Stimulated activated CD8-positive, alpha-beta memory T cell treated with anti-CD3 and anti-CD28 coated beads, Interleukin-4, amount 100 ng/mL, for 48 hours (primary cell): ENCODE results near the gene MIA2.
"Not testable (repeated sequence)": the region's sequence is repeated elsewhere in the genome, so short reads cannot be mapped to it uniquely, and the experiment has no call there.

Source experiments
- DNase-seq: peaks from one replicate; pipeline ENCODE4 v3.0.0-alpha.2; 2020

MIA2 gene

GRCh38 chr14:39268393-39268792, 34.7 kb downstream of the MIA2 start:
- DNase-seq, result no peak

GRCh38 chr14:39272918-39273317, 39.2 kb downstream of the MIA2 start:
- DNase-seq, result no peak

- DNase-seq, result no peak
These were observed 41.7 kb downstream of the MIA2 start for GRCh38 chr14:39275395-39275794.

GRCh38 chr14:39276005-39276404, 42.3 kb downstream of the MIA2 start:
- DNase-seq, result no peak

- no peak for DNase-seq
These were observed 42.9 kb downstream of the MIA2 start for GRCh38 chr14:39276579-39277114.

GRCh38 chr14:39279515-39279914, 45.8 kb downstream of the MIA2 start:
- no peak for DNase-seq

- DNase-seq, result not testable (repeated sequence)
These were observed 47.0 kb downstream of the MIA2 start for GRCh38 chr14:39280678-39281077.

- no peak for DNase-seq
These were observed 55.8 kb downstream of the MIA2 start for GRCh38 chr14:39289523-39289922.

GRCh38 chr14:39291701-39292100, 58.0 kb downstream of the MIA2 start:
- no peak for DNase-seq

- no peak for DNase-seq
These were observed 59.9 kb downstream of the MIA2 start for GRCh38 chr14:39293629-39294028.

- not testable (repeated sequence) for DNase-seq
These were observed 66.7 kb downstream of the MIA2 start for GRCh38 chr14:39300389-39300788.

GRCh38 chr14:39302124-39302810, 68.6 kb downstream of the MIA2 start:
- no peak for DNase-seq

- DNase-seq, result no peak
These were observed 69.4 kb downstream of the MIA2 start for GRCh38 chr14:39303115-39303514.

GRCh38 chr14:39307815-39308214, 74.1 kb downstream of the MIA2 start:
- DNase-seq, result no peak

GRCh38 chr14:39310051-39310450, 76.3 kb downstream of the MIA2 start:
- no peak for DNase-seq

GRCh38 chr14:39315859-39316444, 82.2 kb downstream of the MIA2 start:
- DNase-seq, result no peak

GRCh38 chr14:39316830-39317553, 83.3 kb downstream of the MIA2 start:
- DNase-seq, result no peak

- DNase-seq, result no peak
These were observed 84.9 kb downstream of the MIA2 start for GRCh38 chr14:39318574-39318973.

- DNase-seq, result no peak
These were observed 85.7 kb downstream of the MIA2 start for GRCh38 chr14:39319381-39319780.

GRCh38 chr14:39320318-39320717, 86.6 kb downstream of the MIA2 start:
- no peak for DNase-seq

- DNase-seq, result no peak
These were observed 89.1 kb downstream of the MIA2 start for GRCh38 chr14:39322807-39323206.

- no peak for DNase-seq
These were observed 90.4 kb downstream of the MIA2 start for GRCh38 chr14:39324097-39324496.

GRCh38 chr14:39339003-39339402, 105.3 kb downstream of the MIA2 start:
- no peak for DNase-seq

- not testable (repeated sequence) for DNase-seq
These were observed 107.4 kb downstream of the MIA2 start for GRCh38 chr14:39341126-39341525.
